IPS-11a (cell line): ENCODE data around the gene DDX51.

Experiments used
- H3K4me3 ChIP-seq: one replicate; pipeline ENCODE4 v1.5.1; 2013; ENCODE audit warnings: low read depth, low read length, control low read depth

Gene DDX51

GRCh38 chr12:132144115-132144809 lies at the start of gene DDX51, which contains the start of gene NOC4L:
Gene DDX51, minus strand, starts transcription at chr12:132144319. Its CDS starts 23 bp downstream, at chr12:132144296.
Gene NOC4L, plus strand, starts transcription at chr12:132144457. Its CDS starts 32 bp downstream, at chr12:132144489.
- H3K4me3 ChIP-seq, result peak within 1 kb of the TSS; percentile 83

- H3K4me3 ChIP-seq, result no peak overlapping the region
Measured at GRCh38 chr12:132191715-132192553, 47.8 kb upstream of the DDX51 start.

GRCh38 chr12:132190834-132191500 lies 46.8 kb upstream of the DDX51 start:
- no peak overlapping the region for H3K4me3 ChIP-seq

GRCh38 chr12:132190012-132190755 lies 46.1 kb upstream of the DDX51 start:
- H3K4me3 ChIP-seq, result peak overlapping the region; percentile 31

- peak overlapping the region; percentile 41 for H3K4me3 ChIP-seq
Measured at GRCh38 chr12:132189378-132190011, 45.4 kb upstream of the DDX51 start.

GRCh38 chr12:132188916-132189325 lies 44.8 kb upstream of the DDX51 start:
- H3K4me3 ChIP-seq, result peak overlapping the region; percentile 41

GRCh38 chr12:132188451-132188901 lies 44.4 kb upstream of the DDX51 start:
- no peak overlapping the region for H3K4me3 ChIP-seq

GRCh38 chr12:132187646-132188450 lies 43.7 kb upstream of the DDX51 start:
- H3K4me3 ChIP-seq, result no peak overlapping the region

- H3K4me3 ChIP-seq, result no peak overlapping the region
Measured at GRCh38 chr12:132186857-132187620, 42.9 kb upstream of the DDX51 start.

- H3K4me3 ChIP-seq, result no peak overlapping the region
Measured at GRCh38 chr12:132186208-132186856, 42.2 kb upstream of the DDX51 start.

- H3K4me3 ChIP-seq, result no peak overlapping the region
Measured at GRCh38 chr12:132185705-132186104, 41.6 kb upstream of the DDX51 start.

GRCh38 chr12:132182711-132183365 lies 38.7 kb upstream of the DDX51 start:
- no peak overlapping the region for H3K4me3 ChIP-seq

GRCh38 chr12:132182206-132182710 lies 38.1 kb upstream of the DDX51 start:
- no peak overlapping the region for H3K4me3 ChIP-seq

GRCh38 chr12:132181570-132182200 lies 37.6 kb upstream of the DDX51 start:
- H3K4me3 ChIP-seq, result no peak overlapping the region

GRCh38 chr12:132180648-132181546 lies 36.8 kb upstream of the DDX51 start:
- no peak overlapping the region for H3K4me3 ChIP-seq
